CD4-positive, CD25-positive, alpha-beta regulatory T cell (primary cell): Measurements from ENCODE around the gene ZNF791. TPM values are rescaled to one million over a fixed set of nuclear protein-coding genes. Genes with fewer than 3 reads are reported as not detected.
"Not testable (repeated sequence)": the region's sequence is repeated elsewhere in the genome, so short reads cannot be mapped to it uniquely, and the experiment has no call there.

Source experiments
- ATAC-seq, 2 donors: fragments of 150-1000 bp; cut with Tn5 transposase; one replicate each; pipeline ENCODE4 v1.10.0; 2021; ENCODE audit warnings: low read depth in 2 of 2, moderate number of reproducible peaks in 2 of 2, moderate library complexity in 1 of 2
- DNase-seq, 3 donors: peaks; one replicate each; pipeline versions ENCODE4 v3.0.0 to v3.0.0-alpha.2; 2012 to 2022; ENCODE audit warnings: mixed read lengths in 1 of 3
- H3K27ac ChIP-seq: one replicate; pipeline ENCODE4 v1.7.0; 2013; ENCODE audit warnings: mild to moderate bottlenecking, low read length; ENCODE audit not compliant: insufficient read depth, poor library complexity, severe bottlenecking
- H3K27me3 ChIP-seq: one replicate; pipeline ENCODE4 v1.7.0; 2013; ENCODE audit warnings: low read length; ENCODE audit not compliant: control insufficient read depth, insufficient read depth
- H3K36me3 ChIP-seq: one replicate; pipeline ENCODE4 v1.7.0; 2013; ENCODE audit warnings: mild to moderate bottlenecking, low read length, moderate library complexity; ENCODE audit not compliant: control insufficient read depth, insufficient read depth
- H3K4me1 ChIP-seq: 2 replicates; pipeline ENCODE4 v1.7.0; 2013; ENCODE audit warnings: mild to moderate bottlenecking, low read length; ENCODE audit not compliant: insufficient read depth, control insufficient read depth, poor library complexity, severe bottlenecking
- H3K4me3 ChIP-seq: one replicate; pipeline ENCODE4 v1.7.0; 2013; ENCODE audit warnings: low read depth, mild to moderate bottlenecking, low read length, moderate library complexity
- H3K9me3 ChIP-seq, 2 experiments: 1 replicate in 1 of 2; 2 replicates in 1 of 2; pipeline ENCODE4 v1.7.0; 2013; ENCODE audit warnings: low read length in 2 of 2, mild to moderate bottlenecking in 1 of 2, moderate library complexity in 1 of 2; ENCODE audit not compliant: control insufficient read depth in 2 of 2
- H3K27ac Mint-ChIP-seq, 3 donors: one replicate each; pipeline ENCODE4 v1.8.0; 2020 to 2022; ENCODE audit warnings: mild to moderate bottlenecking in 3 of 3, mixed read lengths in 3 of 3, moderate library complexity in 2 of 3
- H3K27me3 Mint-ChIP-seq: one replicate; pipeline ENCODE4 v1.8.0; 2022; ENCODE audit warnings: mild to moderate bottlenecking, mixed read lengths
- H3K36me3 Mint-ChIP-seq: one replicate; pipeline ENCODE4 v1.8.0; 2020; ENCODE audit warnings: mixed read lengths
- H3K4me1 Mint-ChIP-seq, 4 donors: one replicate each; pipeline ENCODE4 v1.8.0; 2020 to 2022; ENCODE audit warnings: mixed read lengths in 4 of 4, mild to moderate bottlenecking in 1 of 4
- H3K4me3 Mint-ChIP-seq, 4 donors: one replicate each; pipeline ENCODE4 v1.8.0; 2020 to 2022; ENCODE audit warnings: mild to moderate bottlenecking in 4 of 4, mixed read lengths in 4 of 4, moderate library complexity in 3 of 4
- H3K9me3 Mint-ChIP-seq, 7 donors: one replicate each; pipeline ENCODE4 v1.8.0; 2020 to 2022; ENCODE audit warnings: mixed read lengths in 7 of 7, mild to moderate bottlenecking in 3 of 7, moderate library complexity in 2 of 7
- polyA plus RNA-seq, 4 donors: library from polyadenylated mRNA; unstranded; fragments of 300-500 nt; fragmentation: Illumina TruSeq; gene quantifications; one replicate each; pipeline ENCODE4 v1.2.3, GENCODE V29; 2021
- total RNA-seq: library from RNA; stranded (reverse); gene quantifications from one replicate; pipeline ENCODE4 v1.2.3, GENCODE V29; 2022

Gene ZNF791
- total RNA-seq, result 65.1 TPM
- 10 to 100 TPM in 3 of 4 donors, 1 to 10 TPM in 1; 9.6 to 14.0 (median 12.2) TPM for polyA plus RNA-seq

DNA sequence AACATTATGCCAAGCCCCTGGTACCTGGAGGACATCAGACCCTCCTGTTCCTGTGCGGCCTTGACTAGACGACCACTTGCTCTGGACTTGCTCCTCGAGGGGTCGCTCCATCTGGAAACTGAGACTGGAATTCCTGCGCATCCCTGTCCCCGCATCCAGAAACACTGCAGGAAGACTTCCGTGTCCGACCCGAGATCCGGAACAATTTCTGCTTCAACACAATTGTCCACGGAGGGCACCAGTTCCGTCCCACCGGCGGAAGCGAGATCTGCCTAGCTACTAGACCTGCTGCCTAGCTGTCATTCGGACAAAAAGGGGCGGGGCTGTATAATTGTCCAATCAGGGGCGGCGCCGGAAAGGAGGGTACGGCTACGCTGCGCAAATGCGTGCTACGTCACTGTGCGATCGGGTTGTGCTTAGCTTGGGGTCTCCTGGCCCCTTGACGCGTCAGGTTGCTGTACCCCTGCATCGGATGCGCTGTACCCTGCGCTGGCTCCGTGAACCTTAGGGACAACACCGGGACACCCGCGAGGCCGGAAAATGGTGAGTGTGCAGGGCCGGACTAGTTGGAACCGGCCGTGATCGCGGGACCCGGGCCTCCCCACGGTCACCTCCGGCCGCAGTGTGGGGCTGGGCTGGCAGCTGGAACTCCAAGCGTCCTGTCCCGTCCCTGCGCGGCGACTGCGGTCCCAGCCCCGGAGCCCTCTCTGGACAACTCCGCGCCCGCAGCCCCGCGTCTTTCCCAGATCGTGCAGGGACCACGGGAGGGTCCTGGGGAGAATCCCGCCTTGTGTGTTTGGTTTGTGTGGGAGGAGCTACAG, at the start of gene ZNF791, which contains the start of gene ZNF490:
TSS of gene ZNF791 (plus strand) at position 381 of the 821 bp plus-strand sequence. CDS start at position 541, 160 bp downstream.
TSS of gene ZNF490 (minus strand) at position 274 of the 821 bp plus-strand sequence. CDS start at position 141, 133 bp downstream.
- peak within 1 kb of the TSS; percentile 96 to 100 (median 100) for H3K27ac Mint-ChIP-seq
- H3K27me3 Mint-ChIP-seq, result no peaks in the 10 kb centered on the region
- H3K36me3 ChIP-seq, result peaks cover 13% of the 10 kb centered on the region
- H3K9me3 Mint-ChIP-seq, result no peaks in the 10 kb centered on the region
- peak within 1 kb of the TSS; percentile 98 to 100 (median 100) for H3K4me3 Mint-ChIP-seq
- ATAC-seq (peak; percentile 91 to 95), DNase-seq (peak; percentile 95 to 98 (median 96))
- H3K9me3 ChIP-seq, result no peaks in the 10 kb centered on the region
- peak within 1 kb of the TSS; percentile 99 for H3K4me3 ChIP-seq
- peaks cover 13 to 49% (median 30%) of the 10 kb centered on the region in 4 donors for H3K4me1 Mint-ChIP-seq
- peak within 1 kb of the TSS; percentile 92 for H3K27ac ChIP-seq
- H3K27me3 ChIP-seq, result no peaks in the 10 kb centered on the region
- peaks cover 46% of the 10 kb centered on the region for H3K4me1 ChIP-seq
- H3K36me3 Mint-ChIP-seq, result peaks cover 5% of the 10 kb centered on the region

DNA sequence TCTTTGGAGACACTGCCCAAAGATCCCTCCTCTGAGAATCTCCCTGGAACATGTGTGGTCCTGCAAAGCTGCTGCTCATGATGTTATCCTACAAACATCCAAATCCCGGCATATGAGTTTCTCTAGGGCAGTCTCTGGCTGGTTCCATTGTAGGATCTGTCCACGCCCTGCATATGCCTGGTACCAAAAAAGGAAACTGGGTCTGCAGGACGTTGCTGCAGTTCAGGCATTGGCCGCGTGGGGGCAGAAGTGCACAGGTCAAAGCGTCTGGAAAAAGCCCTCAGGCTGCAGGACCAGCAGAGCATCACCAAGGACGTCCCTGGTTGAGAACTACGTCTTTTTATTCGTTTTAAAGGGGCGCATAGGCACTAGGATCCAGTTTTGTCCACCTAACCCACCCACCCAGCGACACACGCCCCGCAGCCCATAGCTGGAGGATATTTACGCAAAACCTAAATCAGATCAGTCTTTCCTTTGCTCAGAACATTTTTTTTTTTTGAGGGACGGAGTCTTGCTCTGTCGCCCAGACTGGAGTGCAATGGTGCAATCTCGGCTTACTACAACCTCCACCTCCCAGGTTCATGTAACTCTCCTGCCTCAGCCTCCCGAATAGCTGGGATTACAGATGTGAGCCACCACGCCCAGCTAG, 46.6 kb upstream of the ZNF791 start:
- Histone ChIP-seq H3K27me3 (no peaks in the 10 kb centered on the region), H3K4me3 (no peak overlapping the region), H3K4me1 (no peaks in the 10 kb centered on the region), H3K27ac (no peak overlapping the region), H3K36me3 (no peaks in the 10 kb centered on the region), H3K9me3 (no peaks in the 10 kb centered on the region)
- peak; percentile 91 to 97 for ATAC-seq
- H3K9me3 Mint-ChIP-seq, result no peaks in the 10 kb centered on the region
- peak overlapping the region in 1 of 3 donors; percentile 48 for H3K27ac Mint-ChIP-seq
- DNase-seq, result peak; percentile 77 to 89 (median 86)
- peaks cover 0 to 6% (median 5%) of the 10 kb centered on the region in 4 donors for H3K4me1 Mint-ChIP-seq
- H3K36me3 Mint-ChIP-seq, result no peaks in the 10 kb centered on the region
- H3K27me3 Mint-ChIP-seq, result peaks cover 6% of the 10 kb centered on the region
- peak overlapping the region in 1 of 4 donors; percentile 0 for H3K4me3 Mint-ChIP-seq

DNA sequence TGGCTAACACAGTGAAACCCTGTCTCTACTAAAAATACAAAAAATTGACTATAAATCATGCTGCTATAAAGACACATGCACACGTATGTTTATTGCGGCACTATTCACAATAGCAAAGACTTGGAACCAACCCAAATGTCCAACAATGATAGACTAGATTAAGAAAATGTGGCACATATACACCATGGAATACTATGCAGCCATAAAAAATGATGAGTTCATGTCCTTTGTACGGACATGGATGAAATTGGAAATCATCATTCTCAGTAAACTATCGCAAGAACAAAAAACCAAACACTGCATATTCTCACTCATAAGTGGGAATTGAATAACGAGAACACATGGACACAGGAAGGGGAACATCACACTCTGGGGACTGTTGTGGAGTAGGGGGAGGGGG, 44.3 kb upstream of the ZNF791 start:
- not testable (repeated sequence) for H3K36me3 Mint-ChIP-seq, DNase-seq, H3K27ac Mint-ChIP-seq, H3K36me3 ChIP-seq, H3K4me1 Mint-ChIP-seq, H3K9me3 ChIP-seq, H3K4me3 ChIP-seq, H3K4me1 ChIP-seq, ATAC-seq, H3K27me3 ChIP-seq, H3K27ac ChIP-seq, H3K27me3 Mint-ChIP-seq, H3K4me3 Mint-ChIP-seq, H3K9me3 Mint-ChIP-seq

DNA sequence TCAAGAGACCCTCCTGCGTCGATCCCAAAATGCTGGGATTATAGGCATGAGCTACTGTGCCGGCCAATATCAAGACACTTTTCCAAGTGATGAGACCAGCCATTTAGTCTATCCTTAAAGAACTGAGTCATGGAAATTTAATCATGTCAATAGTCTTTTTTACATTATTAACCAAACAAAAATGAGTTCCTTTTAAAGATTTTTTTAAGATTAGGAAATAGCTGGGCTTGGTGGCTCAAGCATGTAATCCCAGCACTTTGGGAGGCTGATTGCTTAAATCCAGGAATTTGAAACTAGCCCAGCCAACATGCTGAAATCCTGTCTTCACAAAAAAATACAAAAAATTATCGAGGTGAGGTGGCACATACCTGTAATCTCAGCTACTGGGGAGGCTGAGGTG, 42.8 kb upstream of the ZNF791 start:
- H3K4me1 Mint-ChIP-seq, result peaks cover 0 to 7% (median 2%) of the 10 kb centered on the region in 4 donors
- no peaks in the 10 kb centered on the region for H3K9me3 ChIP-seq
- no peaks in the 10 kb centered on the region for H3K27me3 ChIP-seq
- no peaks in the 10 kb centered on the region for H3K36me3 Mint-ChIP-seq
- H3K4me3 ChIP-seq, result no peak overlapping the region
- no peaks in the 10 kb centered on the region for H3K4me1 ChIP-seq
- no peaks in the 10 kb centered on the region for H3K36me3 ChIP-seq
- H3K9me3 Mint-ChIP-seq, result no peaks in the 10 kb centered on the region
- ATAC-seq (no peak), DNase-seq (no peak)
- H3K27ac Mint-ChIP-seq, result no peak overlapping the region
- H3K4me3 Mint-ChIP-seq, result no peak overlapping the region
- no peak overlapping the region for H3K27ac ChIP-seq
- H3K27me3 Mint-ChIP-seq, result no peaks in the 10 kb centered on the region

DNA sequence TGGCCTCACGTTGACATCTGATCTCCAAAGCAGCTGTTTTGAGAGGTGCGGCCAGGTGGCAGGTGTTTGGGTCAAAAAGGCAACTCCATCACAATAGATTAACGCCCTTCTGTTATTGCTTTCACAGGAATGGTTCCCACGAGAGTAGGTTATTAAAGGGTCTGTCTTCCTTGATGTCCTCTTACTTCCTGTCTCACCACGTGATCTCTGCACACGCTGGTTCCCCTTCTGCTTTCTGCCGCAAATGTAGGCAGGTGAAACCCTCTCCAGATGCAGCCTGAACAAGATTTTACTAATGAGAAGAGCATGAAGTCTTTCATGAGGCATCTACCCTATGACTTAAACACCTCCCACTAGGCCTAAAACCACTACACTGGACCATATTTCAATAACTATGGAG, 36.7 kb upstream of the ZNF791 start:
- no peak overlapping the region for H3K4me3 ChIP-seq
- H3K36me3 Mint-ChIP-seq, result peaks cover 14% of the 10 kb centered on the region
- H3K27ac Mint-ChIP-seq, result peak overlapping the region in 1 of 3 donors; percentile 93
- H3K27me3 Mint-ChIP-seq, result no peaks in the 10 kb centered on the region
- DNase-seq, result no peak
- no peaks in the 10 kb centered on the region for H3K36me3 ChIP-seq
- H3K27ac ChIP-seq, result no peak overlapping the region
- peaks cover 0 to 9% (median 2%) of the 10 kb centered on the region in 7 donors for H3K9me3 Mint-ChIP-seq
- peaks cover 0 to under 1% of the 10 kb centered on the region in 2 experiments for H3K9me3 ChIP-seq
- H3K4me1 Mint-ChIP-seq, result peaks cover 0 to 17% (median 7%) of the 10 kb centered on the region in 4 donors
- H3K4me3 Mint-ChIP-seq, result peak overlapping the region in 1 of 4 donors; percentile 4
- no peaks in the 10 kb centered on the region for H3K27me3 ChIP-seq
- peak in 1 of 2 donors; percentile 59 for ATAC-seq
- peaks cover 4% of the 10 kb centered on the region for H3K4me1 ChIP-seq

DNA sequence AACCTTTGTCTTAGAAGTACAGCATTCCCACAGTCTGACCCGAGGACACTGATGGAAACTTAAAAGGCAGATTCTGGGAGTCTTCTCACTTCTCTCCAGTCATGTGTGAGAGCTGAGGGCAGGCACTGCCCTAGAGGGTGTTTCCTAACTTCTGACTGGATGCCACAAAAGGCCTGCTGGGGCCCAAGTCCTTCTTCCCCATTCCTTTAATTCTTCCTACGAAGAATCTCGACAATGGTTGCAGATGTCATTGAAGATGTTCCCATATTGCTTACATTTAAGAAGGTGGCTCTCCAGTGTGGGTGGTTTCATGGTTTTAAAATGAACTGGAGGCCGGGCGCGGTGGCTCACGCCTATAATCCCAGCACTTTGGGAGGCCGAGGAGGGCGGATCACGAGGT, 32.1 kb upstream of the ZNF791 start:
- Histone ChIP-seq H3K27ac (no peak overlapping the region), H3K36me3 (peaks cover 33% of the 10 kb centered on the region), H3K4me1 (peaks cover 4% of the 10 kb centered on the region), H3K27me3 (no peaks in the 10 kb centered on the region), H3K9me3 (peaks cover 19 to 29% of the 10 kb centered on the region in 2 experiments), H3K4me3 (no peak overlapping the region)
- no peak overlapping the region for H3K27ac Mint-ChIP-seq
- H3K9me3 Mint-ChIP-seq, result peaks cover 0 to 36% (median 10%) of the 10 kb centered on the region in 7 donors
- H3K4me1 Mint-ChIP-seq, result peaks cover 0 to 15% (median 7%) of the 10 kb centered on the region in 4 donors
- DNase-seq (no peak), ATAC-seq (no peak)
- H3K4me3 Mint-ChIP-seq, result no peak overlapping the region
- H3K27me3 Mint-ChIP-seq, result no peaks in the 10 kb centered on the region
- peaks cover 47% of the 10 kb centered on the region for H3K36me3 Mint-ChIP-seq

DNA sequence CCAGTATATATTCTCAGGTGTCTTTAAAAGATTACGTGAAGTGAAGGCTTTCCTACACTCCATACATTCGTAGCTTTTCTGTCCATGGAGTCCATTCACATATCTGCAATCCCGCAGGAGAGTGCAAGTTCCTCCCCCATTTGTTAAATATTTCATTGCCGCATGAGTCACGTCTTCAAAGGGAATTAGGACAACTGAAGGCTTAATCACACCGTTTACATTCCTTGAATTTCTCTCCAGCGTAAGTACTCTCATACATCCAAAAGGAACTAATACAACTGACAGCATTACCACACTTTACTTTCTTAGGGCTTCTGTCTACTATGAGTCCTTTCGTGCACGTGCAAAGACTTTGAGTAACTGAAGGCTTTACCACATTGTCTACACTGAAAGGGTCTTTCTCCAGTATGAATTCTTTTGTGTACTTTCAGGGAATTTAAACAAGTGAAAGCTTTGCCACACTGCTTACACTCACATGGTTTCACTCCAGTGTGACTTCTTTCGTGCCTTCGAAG, 30.5 kb upstream of the ZNF791 start:
- ATAC-seq (no peak), DNase-seq (no peak)
- H3K36me3 Mint-ChIP-seq, result peaks cover 47% of the 10 kb centered on the region
- H3K4me1 ChIP-seq, result no peaks in the 10 kb centered on the region
- H3K9me3 ChIP-seq, result peaks cover 21 to 29% of the 10 kb centered on the region in 2 experiments
- H3K9me3 Mint-ChIP-seq, result peaks cover 0 to 36% (median 10%) of the 10 kb centered on the region in 7 donors
- H3K4me3 Mint-ChIP-seq, result no peak overlapping the region
- H3K36me3 ChIP-seq, result peaks cover 33% of the 10 kb centered on the region
- H3K27me3 Mint-ChIP-seq, result no peaks in the 10 kb centered on the region
- no peaks in the 10 kb centered on the region for H3K27me3 ChIP-seq
- peaks cover 0 to 5% (median 1%) of the 10 kb centered on the region in 4 donors for H3K4me1 Mint-ChIP-seq
- no peak overlapping the region for H3K27ac Mint-ChIP-seq
- H3K4me3 ChIP-seq, result no peak overlapping the region
- H3K27ac ChIP-seq, result no peak overlapping the region
